Fibroblast of peridontal ligament (primary cell): ENCODE measurements around the gene RNF128.
"Not testable (repeated sequence)": the region's sequence is repeated elsewhere in the genome, so short reads cannot be mapped to it uniquely, and the experiment has no call there.

ENCODE experiments used
- DNase-seq: peaks from one replicate; pipeline ENCODE4 v3.0.0-alpha.2; 2010; ENCODE audit errors: extremely low read depth

The RNF128 gene

DNA sequence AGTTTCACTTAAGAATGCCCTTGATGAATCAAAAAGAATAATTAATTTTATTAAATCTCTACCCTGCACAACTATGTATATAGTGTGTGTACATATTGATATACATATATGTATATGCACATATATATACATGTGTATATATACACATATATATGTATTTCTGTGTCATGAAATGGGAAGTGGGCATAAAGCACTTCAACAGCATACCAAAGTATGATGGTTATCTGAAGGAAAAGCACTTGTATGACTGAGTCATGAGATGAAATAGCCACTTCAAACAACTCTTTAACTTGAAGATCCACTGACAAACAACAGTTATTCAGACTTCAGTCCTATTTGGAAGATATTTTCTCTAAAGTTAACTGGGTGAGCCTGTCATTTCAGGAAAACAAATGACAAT, 16.3 kb downstream of the RNF128 start:
- no peak for DNase-seq

DNA sequence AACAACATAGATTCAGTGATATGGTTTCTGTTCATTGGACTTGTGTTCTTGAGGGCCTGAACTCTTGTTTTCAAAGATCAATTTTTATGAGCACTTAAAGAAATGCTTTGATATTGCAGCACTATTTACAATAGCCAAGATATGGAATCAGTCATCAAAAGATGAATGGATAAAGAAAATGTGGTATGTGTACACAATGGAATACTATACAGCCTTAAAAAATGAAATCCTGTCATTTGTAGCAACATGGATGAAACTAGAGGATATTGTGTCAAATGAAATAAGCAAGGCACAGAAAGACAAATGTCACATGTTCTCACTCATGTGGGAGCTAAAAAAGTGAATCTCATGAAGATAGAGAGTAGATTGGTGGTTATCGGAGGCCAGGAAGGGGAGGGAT, 21.9 kb downstream of the RNF128 start:
- no peak for DNase-seq

DNA sequence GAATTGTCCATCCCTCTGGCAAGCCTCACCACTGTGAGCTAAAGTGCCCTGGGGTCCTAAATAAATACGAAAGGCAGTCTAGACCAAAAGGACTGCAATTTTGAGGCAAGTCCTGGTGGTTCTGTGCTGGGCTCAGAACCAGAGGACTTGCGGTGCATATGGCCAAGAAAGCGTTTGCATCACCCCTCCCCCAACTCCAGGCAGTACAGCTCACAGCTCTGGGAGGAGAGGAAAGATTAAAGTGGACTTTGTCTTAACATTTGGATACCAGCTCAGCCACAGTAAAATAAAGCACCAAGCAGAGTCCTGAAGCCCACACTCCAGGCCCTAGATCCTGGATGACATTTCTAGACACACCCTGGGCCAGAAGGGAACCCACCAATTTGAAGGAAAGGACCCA, 24.9 kb downstream of the RNF128 start:
- DNase-seq = no peak

DNA sequence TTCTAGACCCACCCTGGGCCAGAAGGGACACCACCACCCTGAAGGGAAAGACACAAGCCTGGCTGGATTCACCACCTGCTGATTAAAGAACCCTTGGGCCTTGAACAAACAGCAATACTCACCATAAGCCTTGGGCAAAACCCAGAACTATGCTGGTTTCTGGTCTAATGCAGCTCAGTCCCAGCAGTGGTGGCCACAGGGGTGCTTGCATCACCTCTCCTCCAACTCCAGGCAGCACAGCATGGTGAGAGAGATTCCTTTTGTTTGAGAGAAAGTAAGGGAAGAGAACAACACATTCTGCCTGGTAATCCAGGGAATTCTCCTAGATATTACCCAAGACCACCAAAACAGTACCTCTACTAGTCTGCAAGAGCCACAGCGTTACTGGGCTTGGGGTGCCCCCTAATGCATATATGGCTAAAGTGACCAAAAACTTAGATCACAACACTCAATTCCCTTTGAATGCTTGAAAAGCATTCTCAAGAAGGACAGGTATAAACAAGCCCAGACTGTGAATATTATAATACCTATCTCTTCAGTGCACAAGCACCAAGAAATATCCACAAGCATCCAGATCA, 25.7 kb downstream of the RNF128 start:
- DNase-seq = peak; percentile 19

DNA sequence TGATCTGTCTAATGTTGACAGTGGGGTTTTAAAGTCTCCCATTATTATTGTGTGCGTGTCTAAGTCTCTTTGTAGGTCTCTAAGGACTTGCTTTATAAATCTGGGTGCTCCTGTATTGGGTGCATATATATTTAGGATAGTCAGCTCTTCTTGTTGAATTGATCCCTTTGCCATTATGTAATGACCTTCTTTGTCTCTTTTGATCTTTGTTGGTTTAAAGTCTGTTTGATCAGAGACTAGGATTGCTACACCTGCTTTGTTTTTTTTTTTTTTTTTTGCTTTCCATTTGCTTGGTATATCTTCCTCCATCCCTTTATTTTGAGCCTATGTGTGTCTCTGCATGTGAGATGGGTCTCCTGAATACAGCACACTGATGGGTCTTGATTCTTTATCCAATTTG, 42.8 kb downstream of the RNF128 start:
- not testable (repeated sequence) for DNase-seq

DNA sequence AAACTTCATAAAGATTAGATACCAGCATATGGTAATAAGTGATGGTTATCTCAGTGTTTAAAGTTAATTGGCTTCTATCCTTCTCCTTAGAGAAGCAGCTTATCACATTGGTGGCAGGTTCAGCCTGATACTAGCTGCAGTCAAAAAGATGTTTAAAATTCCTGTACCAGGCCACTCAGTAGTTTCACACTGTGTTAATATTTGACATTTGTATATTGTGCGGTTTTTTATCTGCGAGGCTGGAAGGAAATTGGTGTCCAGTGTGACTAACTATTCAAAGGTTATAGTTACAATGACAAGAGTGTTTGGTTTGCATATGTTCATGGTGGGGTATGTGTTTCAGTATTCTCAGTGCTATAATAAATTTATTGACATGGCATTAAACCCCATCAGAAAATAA, 48.5 kb downstream of the RNF128 start:
- no peak for DNase-seq

DNA sequence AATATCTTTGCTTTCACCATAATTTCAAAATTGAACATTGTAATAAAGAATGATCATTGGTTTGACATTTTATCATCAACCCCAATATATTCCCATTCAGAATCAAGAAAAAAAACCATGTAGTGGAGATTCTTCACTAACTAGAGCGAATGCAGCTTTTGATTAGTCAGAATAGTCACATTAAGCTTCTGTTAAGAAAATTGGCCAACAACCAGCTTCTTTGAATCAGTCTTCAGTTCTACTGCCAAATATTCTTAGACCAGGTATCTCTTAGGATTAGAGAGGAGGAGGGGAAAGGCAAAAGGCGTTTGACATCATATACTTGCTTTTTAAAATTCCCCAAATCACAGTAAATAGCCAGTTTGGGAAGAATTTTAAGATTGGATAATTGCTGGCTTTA, 53.8 kb downstream of the RNF128 start:
- DNase-seq = no peak

DNA sequence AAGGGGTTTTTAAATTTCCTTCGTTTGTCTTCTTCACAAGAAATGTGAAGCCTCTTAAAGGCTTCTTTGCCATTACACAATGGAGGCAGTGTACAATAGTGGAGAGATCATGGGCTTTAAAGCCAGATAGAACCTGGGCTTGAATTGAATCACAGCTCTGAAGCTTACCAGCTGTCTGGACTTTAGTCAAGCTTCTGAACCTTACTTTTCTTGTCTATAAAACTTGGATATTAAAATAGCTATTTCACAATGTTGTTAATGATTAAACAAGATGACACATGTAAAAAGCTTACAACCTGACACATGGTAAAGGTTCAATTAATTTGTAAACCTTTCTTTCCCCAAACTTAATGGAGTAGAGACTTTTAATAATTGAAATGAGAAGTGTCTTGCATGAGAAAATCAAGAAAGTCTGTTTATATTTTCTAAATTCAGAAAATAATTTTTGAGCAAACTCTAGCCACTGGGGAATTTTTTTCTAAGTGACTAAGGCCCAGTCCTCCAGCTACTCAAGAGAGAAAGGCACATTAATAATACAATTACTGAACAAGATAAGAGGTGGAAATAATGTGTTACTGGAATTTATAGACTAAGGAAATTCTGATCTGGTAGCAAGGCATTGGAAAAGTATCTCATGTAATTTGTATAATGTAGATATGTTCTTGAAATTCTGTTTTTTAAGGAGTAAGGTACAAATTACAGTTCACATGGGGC, 54.3 kb downstream of the RNF128 start:
- no peak for DNase-seq

DNA sequence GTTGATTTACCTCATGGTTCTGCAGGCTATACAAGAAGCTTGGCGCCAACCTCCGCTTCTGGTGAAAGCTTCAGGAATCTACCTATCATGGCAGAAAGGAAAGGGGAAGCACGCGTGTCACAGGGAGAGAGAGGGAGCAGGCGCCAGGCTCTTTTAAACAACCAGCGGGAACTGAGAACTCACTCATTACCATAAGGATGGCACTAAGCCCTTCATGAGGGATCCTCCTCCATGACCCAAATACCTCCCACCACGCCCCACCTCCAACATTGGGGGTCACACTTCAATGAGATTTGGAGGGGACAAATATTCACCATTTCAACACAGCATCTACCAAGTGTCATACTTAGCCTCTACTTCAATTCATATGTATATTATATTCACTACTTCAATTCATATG, 57.2 kb downstream of the RNF128 start:
- DNase-seq = no peak

DNA sequence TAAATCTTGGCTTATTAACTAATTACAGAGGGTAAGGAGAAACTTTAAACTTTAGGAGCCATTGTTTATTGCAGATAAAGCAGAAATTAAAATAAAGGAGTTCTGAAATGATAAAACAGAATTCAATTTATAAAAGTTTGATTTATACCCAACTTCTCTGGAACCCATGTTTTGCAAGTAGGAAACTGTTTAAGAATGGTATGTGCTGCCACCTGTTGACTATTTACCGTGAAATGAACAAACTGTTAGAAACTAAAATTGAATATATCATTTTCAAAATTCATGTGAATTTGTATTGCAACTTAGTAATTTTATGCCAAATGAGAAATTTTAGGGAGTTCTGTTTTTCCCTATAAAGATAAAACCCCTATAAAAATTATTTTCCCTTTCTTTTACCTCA, 65.0 kb downstream of the RNF128 start:
- peak; percentile 36 for DNase-seq

DNA sequence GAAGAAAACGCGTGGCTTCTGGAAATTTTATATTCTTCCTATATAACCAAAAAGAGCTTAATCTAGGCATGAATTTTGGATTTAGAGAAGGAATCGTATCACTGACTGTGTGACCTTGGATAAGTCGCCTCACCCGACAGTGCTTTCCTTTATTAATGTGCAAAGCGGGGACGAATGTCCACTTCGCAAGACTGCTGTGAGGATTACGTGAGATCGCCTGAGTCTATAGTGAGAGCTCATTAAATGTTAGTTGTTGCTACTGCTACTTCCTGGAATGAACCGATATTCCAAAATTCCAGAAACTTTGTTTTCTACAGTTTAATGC, 75.5 kb downstream of the RNF128 start:
- no peak for DNase-seq

DNA sequence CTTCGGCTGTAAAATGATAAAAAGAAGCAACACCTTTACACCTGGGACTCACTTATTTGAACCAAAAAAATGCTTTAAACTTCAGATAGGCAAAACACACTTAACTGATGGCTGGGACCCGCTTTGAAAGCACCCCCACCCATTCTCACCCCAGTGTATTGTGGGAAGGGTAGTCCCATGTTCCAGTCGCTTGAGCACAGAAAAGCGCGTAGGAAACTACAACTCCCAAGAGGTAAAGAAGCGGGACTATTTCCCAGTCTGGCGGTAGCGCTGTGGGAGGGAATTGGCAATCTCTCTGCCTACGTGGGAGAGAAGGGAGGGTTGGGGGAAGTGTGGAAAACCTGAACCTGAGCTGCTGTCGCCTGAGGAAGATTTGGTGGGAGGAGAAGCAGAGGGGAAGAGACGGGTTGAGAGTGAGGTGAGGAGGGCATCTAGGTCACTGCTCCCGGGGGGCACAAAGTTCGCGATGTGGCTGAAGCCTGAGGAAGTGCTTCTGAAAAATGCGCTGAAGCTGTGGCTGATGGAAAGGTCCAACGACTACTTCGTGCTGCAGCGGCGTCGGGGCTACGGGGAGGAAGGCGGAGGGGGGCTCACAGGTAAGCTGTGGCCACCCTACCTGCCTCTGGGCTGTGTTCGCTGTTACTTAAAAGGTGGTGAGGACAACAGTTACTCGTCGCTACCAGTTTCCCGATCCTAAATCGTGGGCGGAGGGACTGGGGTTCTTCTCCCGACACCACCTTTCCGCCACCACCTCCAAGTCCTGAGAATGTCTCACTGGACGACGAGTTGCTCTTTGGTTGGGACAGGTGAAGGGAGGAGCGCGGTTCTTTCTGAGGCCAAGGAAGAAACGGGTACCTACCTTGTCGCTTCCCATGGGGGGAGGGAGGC, 76.1 kb downstream of the RNF128 start, which contains the start of gene TBC1D8B:
TBC1D8B (plus strand) TSS at position 286 of the 888 bp plus-strand sequence; CDS start at position 467, 181 bp downstream.
- DNase-seq = peak; percentile 92

DNA sequence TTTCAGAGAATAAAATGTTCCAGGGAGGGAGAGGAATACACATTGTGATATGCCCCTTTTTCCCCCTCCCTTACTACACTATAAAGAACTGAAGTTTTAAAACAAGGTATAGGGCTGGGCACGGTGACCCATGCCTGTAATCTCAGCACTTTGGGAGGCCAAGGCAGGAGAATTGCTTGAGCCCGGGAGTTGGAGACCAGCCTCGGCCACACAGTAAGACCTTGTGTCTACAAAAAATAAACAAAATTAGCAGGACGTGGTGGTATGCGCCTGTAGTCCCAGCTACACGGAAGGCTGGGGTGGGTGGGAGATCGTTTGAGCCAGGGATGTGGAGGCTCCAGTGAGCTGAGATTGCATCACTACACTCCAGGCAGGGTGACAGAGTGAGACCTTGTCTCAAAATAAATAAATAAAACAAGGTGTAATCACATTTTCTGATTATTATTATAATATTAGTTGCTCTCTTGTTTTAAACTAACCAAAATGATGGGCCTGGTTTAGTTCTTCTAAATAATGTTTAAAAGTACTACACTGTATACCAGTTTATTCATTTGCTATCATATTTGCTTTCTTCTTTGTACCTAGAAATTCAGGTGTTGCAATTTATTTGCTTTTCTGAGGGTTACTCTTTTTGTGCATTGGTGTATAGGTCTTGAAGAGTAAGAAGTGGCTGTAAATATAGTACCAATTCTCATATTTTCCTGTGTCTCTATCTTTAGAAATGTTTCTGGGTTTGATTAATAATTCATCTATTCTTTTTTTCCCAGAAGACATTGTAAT, 84.8 kb downstream of the RNF128 start:
- DNase-seq = no peak

DNA sequence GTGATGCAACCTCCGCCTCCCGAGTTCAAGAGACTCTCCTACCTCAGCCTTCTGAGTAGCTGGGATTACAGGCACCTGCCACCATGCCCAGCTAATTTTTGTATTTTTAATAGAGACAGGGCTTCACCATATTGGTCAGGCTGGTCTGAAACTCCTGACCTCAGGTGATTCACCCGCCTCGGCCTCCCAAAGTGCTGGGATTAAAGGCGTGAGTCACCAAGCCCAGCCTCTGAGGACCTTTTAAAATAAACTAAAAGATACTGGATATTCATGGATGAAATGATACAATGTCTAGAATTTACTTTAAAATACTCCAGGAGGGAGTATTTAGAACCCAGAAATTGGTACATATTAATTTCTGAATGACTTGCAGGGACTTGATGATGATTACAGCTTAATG, 86.4 kb downstream of the RNF128 start:
- not testable (repeated sequence) for DNase-seq

DNA sequence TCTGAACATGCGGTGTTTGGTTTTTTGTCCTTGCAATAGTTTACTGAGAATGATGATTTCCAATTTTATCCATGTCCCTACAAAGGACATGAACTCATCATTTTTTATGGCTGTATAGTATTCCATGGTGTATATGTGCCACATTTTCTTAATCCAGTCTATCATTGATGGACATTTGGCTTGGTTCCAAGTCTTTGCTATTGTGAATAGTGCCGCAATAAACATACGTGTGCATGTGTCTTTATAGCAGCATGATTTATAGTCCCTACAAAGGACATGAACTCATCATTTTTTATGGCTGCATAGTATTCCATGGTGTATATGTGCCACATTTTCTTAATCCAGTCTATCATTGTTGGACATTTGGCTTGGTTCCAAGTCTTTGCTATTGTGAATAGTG, 87.6 kb downstream of the RNF128 start:
- DNase-seq = not testable (repeated sequence)
